ENCODE measurements around the gene G2E3.

The G2E3 gene

GRCh38 chr14:30580616-30581282 is 21.8 kb downstream of the G2E3 start:
- H3K4me3 ChIP-seq (ENCODE audit: low read depth, low read length) = no peak overlapping the region
- in situ Hi-C loops (cut with HindIII; ENCODE audit: low sequenced_read_pairs) = no loop called here
- no peak for DNase-seq (ENCODE audit: low read depth)
- no peak for TF ChIP-seq CTCF (IDR thresholded peaks at IDR 0.05; ENCODE audit: low read depth, low read length, missing control alignments)

DNA sequence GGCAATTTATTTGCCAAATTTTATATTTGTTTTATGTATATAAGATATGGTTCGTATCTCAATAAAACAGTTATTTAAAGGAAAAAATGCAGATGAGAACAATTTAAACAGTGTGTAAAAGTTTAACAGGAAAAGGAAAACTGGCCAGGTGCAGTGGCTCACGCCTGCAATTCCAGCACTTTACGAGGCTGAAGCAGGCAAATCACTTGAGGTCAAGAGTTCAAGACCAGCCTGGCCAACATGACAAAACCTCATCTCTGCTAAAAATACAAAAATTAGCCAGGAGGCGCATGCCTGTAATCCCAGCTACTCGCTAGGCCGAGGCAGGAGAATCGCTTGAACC is 22.3 kb downstream of the G2E3 start:
- DNase-seq (ENCODE audit: low read depth) = no peak
- no peak overlapping the region for H3K4me3 ChIP-seq (ENCODE audit: low read depth, low read length)
- in situ Hi-C loops (cut with HindIII; ENCODE audit: low sequenced_read_pairs) = no loop called here
- no peak for TF ChIP-seq CTCF (IDR thresholded peaks at IDR 0.05; ENCODE audit: low read depth, low read length, missing control alignments)

DNA sequence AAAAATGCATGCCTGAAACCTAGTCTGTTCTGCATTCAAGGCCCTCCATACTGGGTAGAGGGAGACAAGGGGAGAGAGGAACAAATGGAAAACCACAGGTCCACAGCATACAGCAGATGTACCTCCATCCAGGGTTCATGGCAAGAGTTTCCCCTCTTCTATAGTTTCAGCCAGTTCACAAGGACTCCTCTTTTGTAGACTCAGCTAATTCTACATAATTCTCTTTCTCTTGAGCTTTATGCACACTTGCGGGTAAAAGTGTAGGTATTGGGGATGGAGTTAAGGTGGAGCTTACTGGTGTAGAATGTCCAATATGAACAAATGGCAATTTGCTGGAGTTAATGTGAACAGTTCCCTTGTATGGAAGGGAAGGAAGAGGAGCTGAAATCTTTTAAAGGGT is 23.4 kb downstream of the G2E3 start:
- DNase-seq (ENCODE audit: low read depth) = no peak
- no peak overlapping the region for H3K4me3 ChIP-seq (ENCODE audit: low read depth, low read length)
- in situ Hi-C loops (cut with HindIII; ENCODE audit: low sequenced_read_pairs) = no loop called here
- no peak for TF ChIP-seq CTCF (IDR thresholded peaks at IDR 0.05; ENCODE audit: low read depth, low read length, missing control alignments)

DNA sequence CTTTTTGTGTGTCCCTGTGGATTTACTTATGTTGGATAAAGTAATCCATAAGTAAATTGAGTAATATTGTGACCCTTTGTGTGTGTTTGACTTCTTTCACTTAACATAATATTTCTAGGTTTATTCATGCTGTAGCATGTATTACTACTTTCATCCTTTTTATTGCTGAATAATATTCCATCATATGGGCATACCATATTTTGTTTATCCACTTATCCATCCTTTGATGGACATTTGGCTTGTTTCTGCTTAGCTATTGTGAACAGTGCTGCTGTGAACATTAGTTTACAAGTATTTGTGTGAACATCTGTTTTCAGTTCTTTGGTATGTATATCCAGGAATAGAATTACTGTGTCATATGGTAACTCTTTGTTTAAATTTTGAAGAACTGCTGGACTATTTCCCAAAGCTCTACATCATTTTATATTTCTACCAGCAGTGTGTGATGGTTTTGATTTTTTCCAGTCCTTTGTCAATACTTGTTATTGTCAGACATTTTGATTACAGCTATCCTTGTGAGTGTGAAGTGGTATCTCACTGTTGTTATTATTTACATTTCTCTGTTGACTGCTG is 25.2 kb downstream of the G2E3 start:
- in situ Hi-C loops (cut with HindIII; ENCODE audit: low sequenced_read_pairs) = no loop called here
- no peak for TF ChIP-seq CTCF (IDR thresholded peaks at IDR 0.05; ENCODE audit: low read depth, low read length, missing control alignments)
- no peak for DNase-seq (ENCODE audit: low read depth)
- no peak overlapping the region for H3K4me3 ChIP-seq (ENCODE audit: low read depth, low read length)

GRCh38 chr14:30585204-30585603 is 26.2 kb downstream of the G2E3 start:
- TF ChIP-seq CTCF (IDR thresholded peaks at IDR 0.05; ENCODE audit: low read depth, low read length, missing control alignments) = no peak
- in situ Hi-C loops (cut with HindIII; ENCODE audit: low sequenced_read_pairs) = no loop called here
- H3K4me3 ChIP-seq (ENCODE audit: low read depth, low read length) = no peak overlapping the region
- no peak for DNase-seq (ENCODE audit: low read depth)

DNA sequence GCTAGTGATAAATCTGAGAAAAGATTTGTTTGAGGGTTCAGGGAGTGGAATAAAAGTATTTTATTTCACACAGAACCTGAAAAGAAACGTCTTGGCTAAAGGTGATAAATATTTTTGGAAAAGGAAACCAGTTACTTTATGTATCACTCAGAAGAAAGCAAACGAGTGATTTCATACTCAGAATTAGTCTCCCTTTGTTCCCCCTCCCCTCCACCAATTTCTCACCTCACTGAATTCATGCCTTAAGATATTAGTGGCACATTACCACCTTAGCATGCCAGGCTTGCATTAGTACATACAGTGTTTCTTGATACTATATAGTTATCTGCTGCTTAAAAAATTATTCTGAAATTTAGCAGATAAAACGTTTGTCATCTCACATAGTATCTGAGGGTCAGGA is 28.2 kb downstream of the G2E3 start:
- no peak overlapping the region for H3K4me3 ChIP-seq (ENCODE audit: low read depth, low read length)
- no peak for TF ChIP-seq CTCF (IDR thresholded peaks at IDR 0.05; ENCODE audit: low read depth, low read length, missing control alignments)
- DNase-seq (ENCODE audit: low read depth) = no peak
- in situ Hi-C loops (cut with HindIII; ENCODE audit: low sequenced_read_pairs) = no loop called here
